Breast epithelium (tissue), 3 donors: ENCODE results near the gene UNC119.

Source experiments
- POLR2A ChIP-seq: fragments of 450-650 bp; IDR thresholded peaks from one replicate; pipeline ENCODE4 v1.6.1; 2016; ENCODE audit warnings: antibody characterized with exemption, mild to moderate bottlenecking, moderate library complexity
- POLR2AphosphoS5 ChIP-seq, 3 donors: sonication (generic); formaldehyde crosslinking; IDR thresholded peaks; one replicate each; pipeline ENCODE4 v1.6.1; 2017; ENCODE audit warnings: antibody characterized with exemption in 3 of 3
- TF ChIP-seq, protein P1 (sequence below), 3 donors: fragments of 450-650 bp; IDR thresholded peaks; one replicate each; pipeline ENCODE4 v1.5.1; 2016 to 2017; ENCODE audit warnings: antibody characterized with exemption in 3 of 3, mild to moderate bottlenecking in 3 of 3, moderate library complexity in 3 of 3

DNA sequence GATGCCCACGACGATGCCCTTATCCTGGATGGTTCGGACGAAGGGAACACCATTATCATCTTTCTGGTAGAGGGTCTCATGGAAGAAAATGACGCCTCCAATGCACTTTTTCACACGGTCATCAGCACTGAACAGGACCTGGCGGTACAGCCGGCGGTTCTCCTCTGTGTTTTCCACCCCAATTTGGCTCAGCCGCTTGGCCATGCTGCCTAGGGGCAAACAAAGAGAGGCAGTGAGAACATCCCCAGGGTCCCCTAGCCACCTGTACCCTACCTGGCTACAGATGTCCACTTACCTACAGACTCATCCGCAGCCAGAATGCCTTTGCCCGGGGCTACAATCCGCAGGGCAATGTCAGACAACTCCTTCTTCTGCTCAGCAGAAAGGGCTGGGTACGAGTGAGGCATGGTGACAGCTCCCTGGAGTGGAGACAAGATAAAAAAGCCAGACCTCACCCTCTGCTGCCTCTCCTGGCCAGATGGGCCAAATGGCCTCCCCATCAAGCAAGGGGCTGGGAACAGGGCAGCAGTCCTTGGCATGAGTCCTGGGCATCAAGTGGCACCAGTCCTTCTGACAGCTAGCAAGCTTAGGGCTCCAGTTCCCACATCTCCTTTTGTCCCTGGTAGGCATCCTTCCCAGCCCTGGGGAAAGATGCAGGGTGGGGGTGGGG, 22.8 kb upstream of the UNC119 start:
- TF ChIP-seq POLR2A (no peak), POLR2AphosphoS5 (IDR thresholded peaks at IDR 0.05) (no peak)
- TF ChIP-seq, protein P1, sequence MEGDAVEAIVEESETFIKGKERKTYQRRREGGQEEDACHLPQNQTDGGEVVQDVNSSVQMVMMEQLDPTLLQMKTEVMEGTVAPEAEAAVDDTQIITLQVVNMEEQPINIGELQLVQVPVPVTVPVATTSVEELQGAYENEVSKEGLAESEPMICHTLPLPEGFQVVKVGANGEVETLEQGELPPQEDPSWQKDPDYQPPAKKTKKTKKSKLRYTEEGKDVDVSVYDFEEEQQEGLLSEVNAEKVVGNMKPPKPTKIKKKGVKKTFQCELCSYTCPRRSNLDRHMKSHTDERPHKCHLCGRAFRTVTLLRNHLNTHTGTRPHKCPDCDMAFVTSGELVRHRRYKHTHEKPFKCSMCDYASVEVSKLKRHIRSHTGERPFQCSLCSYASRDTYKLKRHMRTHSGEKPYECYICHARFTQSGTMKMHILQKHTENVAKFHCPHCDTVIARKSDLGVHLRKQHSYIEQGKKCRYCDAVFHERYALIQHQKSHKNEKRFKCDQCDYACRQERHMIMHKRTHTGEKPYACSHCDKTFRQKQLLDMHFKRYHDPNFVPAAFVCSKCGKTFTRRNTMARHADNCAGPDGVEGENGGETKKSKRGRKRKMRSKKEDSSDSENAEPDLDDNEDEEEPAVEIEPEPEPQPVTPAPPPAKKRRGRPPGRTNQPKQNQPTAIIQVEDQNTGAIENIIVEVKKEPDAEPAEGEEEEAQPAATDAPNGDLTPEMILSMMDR (IDR thresholded peaks at IDR 0.05) = no peak
